GM12891 (cell line): ENCODE measurements around the gene GSN.

Experiments used
- PAX5 ChIP-seq: IDR thresholded peaks from 2 replicates; pipeline ENCODE4 v1.6.1; 2011; ENCODE audit warnings: low read length, moderate library complexity, mild to moderate bottlenecking; ENCODE audit not compliant: insufficient read depth, severe bottlenecking
- POLR2A ChIP-seq: IDR thresholded peaks from 2 replicates; pipeline ENCODE4 v1.6.1; 2011; ENCODE audit warnings: low read depth, low read length, control low read depth
- POLR2AphosphoS5 ChIP-seq: IDR thresholded peaks from 2 replicates; pipeline ENCODE4 v1.6.1; 2011; ENCODE audit warnings: low read depth, low read length, control low read depth
- POU2F2 ChIP-seq: IDR thresholded peaks from 2 replicates; pipeline ENCODE4 v1.6.1; 2011; ENCODE audit warnings: low read depth, mild to moderate bottlenecking, control low read depth, low read length, moderate library complexity
- TAF1 ChIP-seq: IDR thresholded peaks from 2 replicates; pipeline ENCODE4 v1.6.1; 2011; ENCODE audit warnings: low read depth, low read length, control low read depth

DNA sequence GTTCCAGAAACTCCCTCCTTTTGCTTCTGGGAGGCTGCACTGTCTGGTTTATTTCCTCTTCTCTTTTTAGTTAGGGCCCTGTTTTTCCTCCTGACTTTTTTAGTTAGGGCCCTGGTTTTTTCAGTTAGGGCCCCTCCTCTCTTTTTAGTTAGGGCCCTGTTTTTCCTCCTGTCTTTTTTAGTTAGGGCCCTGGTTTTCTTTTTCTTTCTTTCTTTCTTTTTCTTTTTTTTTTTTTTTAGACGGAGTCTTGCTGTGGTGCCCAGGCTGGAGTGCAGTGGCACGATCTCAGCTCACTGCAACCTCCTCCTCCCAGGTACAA lies 15.1 kb downstream of the GSN start:
- TF ChIP-seq POLR2AphosphoS5 (no peak), POLR2A (no peak), POU2F2 (no peak), TAF1 (no peak), PAX5 (no peak)
